Brain microvascular endothelial cell (primary cell): ENCODE results near the gene LZIC.
A peak's percentile ranks its signal among the peaks of the same experiment; 100 is the strongest.

Experiments
- DNase-seq: peaks from one replicate; pipeline ENCODE4 v3.0.0-alpha.2; 2020
- H3K27ac ChIP-seq: fragments of 250-450 bp; sonication (Bioruptor Pico); 2 replicates; pipeline ENCODE4 v1.5.1; 2020; ENCODE audit warnings: mild to moderate bottlenecking, moderate library complexity
- H3K27me3 ChIP-seq: fragments of 250-450 bp; sonication (Bioruptor Pico); replicated peaks from 2 replicates; pipeline ENCODE4 v1.5.1; 2020; ENCODE audit warnings: mild to moderate bottlenecking
- H3K36me3 ChIP-seq: fragments of 250-450 bp; sonication (Bioruptor Pico); replicated peaks from 2 replicates; pipeline ENCODE4 v1.5.1; 2020; ENCODE audit warnings: mild to moderate bottlenecking
- H3K4me3 ChIP-seq: 2 replicates; pipeline ENCODE4 v1.5.1; 2011; ENCODE audit warnings: low read depth, mild to moderate bottlenecking, control low read depth, low read length, moderate library complexity
- CTCF ChIP-seq: IDR thresholded peaks from 2 replicates; pipeline ENCODE4 v1.5.1; 2011; ENCODE audit warnings: low read depth, mild to moderate bottlenecking, moderate library complexity, low read length, control low read depth, inconsistent platforms; ENCODE audit errors: missing control alignments
- in situ Hi-C: cut with HindIII; loops from 2 replicates; pipeline ENCODE4 v1.10.0; 2017; ENCODE audit warnings: low sequenced_read_pairs, low pct_ligation_motif_present

LZIC gene

DNA sequence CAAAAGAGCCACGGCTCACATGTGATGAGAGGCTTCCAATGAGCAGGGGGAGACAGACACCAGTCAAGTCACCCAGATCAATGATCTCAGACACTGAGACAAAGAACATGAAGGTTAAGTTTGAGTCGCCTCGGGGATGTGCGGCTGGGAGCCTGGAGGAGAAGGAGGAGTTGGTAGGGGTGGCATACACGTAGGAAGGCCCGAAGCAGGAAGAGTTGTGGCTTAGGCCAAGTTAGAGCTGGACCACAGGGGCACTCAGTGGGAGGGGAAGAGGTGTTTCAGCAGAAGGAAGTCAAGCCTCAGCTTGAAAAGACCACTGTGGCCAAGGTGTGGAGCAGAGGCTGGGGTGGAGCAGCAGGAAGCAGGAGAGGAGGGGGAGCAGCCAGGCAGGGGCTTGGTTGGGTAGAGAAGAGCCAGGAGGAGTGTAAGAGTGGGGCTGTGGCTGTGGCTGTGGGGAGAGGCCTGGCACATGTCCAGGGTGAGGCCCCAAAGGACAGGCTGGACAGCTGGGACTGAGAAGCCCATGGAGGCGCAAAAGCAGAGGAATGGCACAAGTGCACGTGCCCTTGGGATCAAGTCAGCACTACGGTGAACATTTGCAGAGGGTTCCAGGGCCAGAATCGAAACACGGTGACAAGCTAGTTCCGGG, 60.8 kb downstream of the LZIC start:
- Histone ChIP-seq H3K4me3 (no peak overlapping the region), H3K27me3 (no peaks in the 10 kb centered on the region), H3K27ac (no peak overlapping the region), H3K36me3 (no peaks in the 10 kb centered on the region)
- in situ Hi-C loops: no loop called here
- TF ChIP-seq CTCF: no peak
- no peak for DNase-seq

- peak; percentile 58 for DNase-seq
- H3K4me3 ChIP-seq: no peak overlapping the region
- TF ChIP-seq CTCF: no peak
- no peaks in the 10 kb centered on the region for H3K27me3 ChIP-seq
- in situ Hi-C loops: no loop called here
- H3K27ac ChIP-seq: no peak overlapping the region
- H3K36me3 ChIP-seq: no peaks in the 10 kb centered on the region
These were observed 61.3 kb downstream of the LZIC start for GRCh38 chr1:9881838-9882249.
